Measurements from ENCODE around the gene RAB35. TPM values are rescaled to one million over a fixed set of nuclear protein-coding genes. Genes with fewer than 3 reads are reported as not detected.

The RAB35 gene
- total and polyA plus RNA-seq, 9 of the 15 experiments (the other 6 are each of a cell fraction or from before 2014, with no cell fraction given): 0.65 to 76.3 (median 38.9) TPM

DNA sequence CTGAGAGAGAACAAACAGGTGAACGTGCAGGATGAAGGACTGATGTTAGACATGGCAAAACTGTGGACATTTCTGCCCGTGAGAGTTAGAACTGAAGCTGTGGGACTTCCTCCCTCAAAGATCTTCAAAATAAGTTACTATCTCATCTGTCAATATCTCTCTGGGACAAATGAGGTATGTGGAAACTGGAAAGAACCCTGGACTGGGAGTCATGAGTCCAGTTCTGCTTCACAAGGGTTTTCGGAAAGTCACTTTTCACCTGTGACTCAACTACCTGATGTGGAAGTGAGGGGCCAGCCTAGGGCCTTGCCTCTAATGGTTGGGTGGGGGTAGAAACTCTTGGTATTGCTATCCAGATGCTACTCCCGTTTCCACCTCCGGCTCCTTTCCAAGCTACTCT is 47.3 kb downstream of the RAB35 start:
- BruUV-seq (replicated peaks): no TSS peak
- Histone ChIP-seq H3K9me3 (replicated peaks; ENCODE audit: control insufficient read depth, insufficient read depth, low read depth, low read length) (no peaks in the 10 kb centered on the region), H3K4me3 (no peak overlapping the region), H3K4me1 (replicated peaks in 1 of 2; ENCODE audit: control insufficient read depth in 2 of 2, insufficient read depth in 2 of 2, low read length in 2 of 2) (no peaks in the 10 kb centered on the region; a peak in 1 of 5 replicates), H3K36me3 (ENCODE audit: control insufficient read depth, insufficient read depth, low read length) (no peaks in the 10 kb centered on the region), H4K20me1 (replicated peaks; ENCODE audit: control insufficient read depth, insufficient read depth, low read length) (no peaks in the 10 kb centered on the region), H3K9ac (ENCODE audit: insufficient read depth in 1 of 2, low read depth in 2 of 2, low read length in 2 of 2) (no peak overlapping the region), H2AFZ (ENCODE audit: low read depth, low read length) (no peak overlapping the region), H3K4me2 (ENCODE audit: insufficient read depth, low read length) (no peak overlapping the region), H3K79me2 (ENCODE audit: control insufficient read depth, insufficient read depth, low read length) (no peaks in the 10 kb centered on the region), H3K27ac (ENCODE audit: extremely low read depth, low read depth, low read length) (no peak overlapping the region), H3K9me1 (ENCODE audit: control insufficient read depth, insufficient read depth, low read length) (no peaks in the 10 kb centered on the region), H3K27me3 (ENCODE audit: control insufficient read depth in 2 of 2, insufficient read depth in 2 of 2, low read length in 2 of 2) (peaks cover 32 to 64% of the 10 kb centered on the region in 2 experiments)
- ChIA-PET POLR2A (interaction anchor here (0.8 to 0.9 kb wide), 2 partner anchors 11 to 36 kb away, joined by 3 to 4 read pairs; no protein-coding TSS in a partner anchor), CTCF (ENCODE audit: low intra/inter-chr PET ratio) (no interaction called here)
- WGBS (ENCODE audit: insufficient coverage, low coverage, missing lambda C conversion rate): 8% methylated on average over 5 of the region's 5 CpGs
- FAIRE-seq: no peak
- intact Hi-C loops (cut with micrococcal nuclease): no loop called here
- in situ Hi-C loops (cut with MboI): no loop called here
- no peak for TF ChIP-seq CREB1 (IDR thresholded peaks at IDR 0.05)
- TF ChIP-seq CREB1 (CRISPR knock-in tag; IDR thresholded peaks at IDR 0.05): no peak
- TF ChIP-seq KAT8 (IDR thresholded peaks at IDR 0.05; ENCODE audit: low read depth): no peak
- TF ChIP-seq NR4A1 (CRISPR knock-in tag; IDR thresholded peaks at IDR 0.05): no peak
- TF ChIP-seq NR4A1 (tag; IDR thresholded peaks at IDR 0.05): no peak
- TF ChIP-seq, protein P1, sequence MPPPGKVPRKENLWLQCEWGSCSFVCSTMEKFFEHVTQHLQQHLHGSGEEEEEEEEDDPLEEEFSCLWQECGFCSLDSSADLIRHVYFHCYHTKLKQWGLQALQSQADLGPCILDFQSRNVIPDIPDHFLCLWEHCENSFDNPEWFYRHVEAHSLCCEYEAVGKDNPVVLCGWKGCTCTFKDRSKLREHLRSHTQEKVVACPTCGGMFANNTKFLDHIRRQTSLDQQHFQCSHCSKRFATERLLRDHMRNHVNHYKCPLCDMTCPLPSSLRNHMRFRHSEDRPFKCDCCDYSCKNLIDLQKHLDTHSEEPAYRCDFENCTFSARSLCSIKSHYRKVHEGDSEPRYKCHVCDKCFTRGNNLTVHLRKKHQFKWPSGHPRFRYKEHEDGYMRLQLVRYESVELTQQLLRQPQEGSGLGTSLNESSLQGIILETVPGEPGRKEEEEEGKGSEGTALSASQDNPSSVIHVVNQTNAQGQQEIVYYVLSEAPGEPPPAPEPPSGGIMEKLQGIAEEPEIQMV (tag; conservative IDR thresholded peaks at IDR 0.05; ENCODE audit: low read depth): no peak
- no peak for TF ChIP-seq ZNF408 (CRISPR knock-in tag; IDR thresholded peaks at IDR 0.05; ENCODE audit: low read depth)
- TF ChIP-seq U2AF2 (optimal IDR thresholded peaks at IDR 0.05; ENCODE audit: low read depth, low read length): no peak
- no peak for TF ChIP-seq ZNF57 (CRISPR knock-in tag; IDR thresholded peaks at IDR 0.05)
- TF ChIP-seq, protein P2, sequence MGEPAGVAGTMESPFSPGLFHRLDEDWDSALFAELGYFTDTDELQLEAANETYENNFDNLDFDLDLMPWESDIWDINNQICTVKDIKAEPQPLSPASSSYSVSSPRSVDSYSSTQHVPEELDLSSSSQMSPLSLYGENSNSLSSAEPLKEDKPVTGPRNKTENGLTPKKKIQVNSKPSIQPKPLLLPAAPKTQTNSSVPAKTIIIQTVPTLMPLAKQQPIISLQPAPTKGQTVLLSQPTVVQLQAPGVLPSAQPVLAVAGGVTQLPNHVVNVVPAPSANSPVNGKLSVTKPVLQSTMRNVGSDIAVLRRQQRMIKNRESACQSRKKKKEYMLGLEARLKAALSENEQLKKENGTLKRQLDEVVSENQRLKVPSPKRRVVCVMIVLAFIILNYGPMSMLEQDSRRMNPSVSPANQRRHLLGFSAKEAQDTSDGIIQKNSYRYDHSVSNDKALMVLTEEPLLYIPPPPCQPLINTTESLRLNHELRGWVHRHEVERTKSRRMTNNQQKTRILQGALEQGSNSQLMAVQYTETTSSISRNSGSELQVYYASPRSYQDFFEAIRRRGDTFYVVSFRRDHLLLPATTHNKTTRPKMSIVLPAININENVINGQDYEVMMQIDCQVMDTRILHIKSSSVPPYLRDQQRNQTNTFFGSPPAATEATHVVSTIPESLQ (CRISPR knock-in tag; IDR thresholded peaks at IDR 0.05): no peak
- no peak for TF ChIP-seq ZNF436 (CRISPR knock-in tag; IDR thresholded peaks at IDR 0.05)
- no peak for TF ChIP-seq BMI1 (IDR thresholded peaks at IDR 0.05; ENCODE audit: low read length)
- TF ChIP-seq SREBF1 (IDR thresholded peaks at IDR 0.05; ENCODE audit: borderline replicate concordance, low read depth, low read length): no peak
- no peak for TF ChIP-seq SPI1 (IDR thresholded peaks at IDR 0.05; ENCODE audit: borderline replicate concordance, low read depth, low read length)
- no peak for DNase-seq (ENCODE audit: extremely low read depth in 1 of 4, low spot score in 3 of 4)
- no peak for ATAC-seq
